ENCODE measurements around the gene SIGLEC15.

SIGLEC15 gene

DNA sequence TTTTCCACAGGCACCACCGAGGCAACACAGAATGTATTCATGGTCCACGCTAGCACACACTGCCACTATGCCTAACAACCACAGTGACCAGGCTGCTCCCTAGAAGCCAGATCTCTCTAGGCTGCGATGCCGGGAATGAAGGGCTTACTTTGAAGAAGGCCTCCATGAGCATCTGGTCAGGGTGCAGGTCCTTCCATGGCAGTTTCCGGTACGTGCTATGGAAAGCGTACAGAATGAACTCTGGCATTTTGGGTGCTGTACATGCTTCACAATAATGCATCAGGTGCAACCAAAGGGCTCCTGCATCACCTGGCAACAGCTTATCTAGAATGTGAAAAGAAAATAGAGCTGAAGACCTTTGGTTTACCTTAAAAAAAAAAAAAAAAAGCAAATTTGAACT, 44.9 kb downstream of the SIGLEC15 start:
- DNase-seq = no peak
- H3K4me3 ChIP-seq (ENCODE audit: low read depth, low read length) = no peak overlapping the region
- no peaks in the 10 kb centered on the region for H3K27me3 ChIP-seq (ENCODE audit: insufficient read depth, low read depth, severe bottlenecking)
- no peak overlapping the region for H3K27ac ChIP-seq
- TF ChIP-seq, protein P1, sequence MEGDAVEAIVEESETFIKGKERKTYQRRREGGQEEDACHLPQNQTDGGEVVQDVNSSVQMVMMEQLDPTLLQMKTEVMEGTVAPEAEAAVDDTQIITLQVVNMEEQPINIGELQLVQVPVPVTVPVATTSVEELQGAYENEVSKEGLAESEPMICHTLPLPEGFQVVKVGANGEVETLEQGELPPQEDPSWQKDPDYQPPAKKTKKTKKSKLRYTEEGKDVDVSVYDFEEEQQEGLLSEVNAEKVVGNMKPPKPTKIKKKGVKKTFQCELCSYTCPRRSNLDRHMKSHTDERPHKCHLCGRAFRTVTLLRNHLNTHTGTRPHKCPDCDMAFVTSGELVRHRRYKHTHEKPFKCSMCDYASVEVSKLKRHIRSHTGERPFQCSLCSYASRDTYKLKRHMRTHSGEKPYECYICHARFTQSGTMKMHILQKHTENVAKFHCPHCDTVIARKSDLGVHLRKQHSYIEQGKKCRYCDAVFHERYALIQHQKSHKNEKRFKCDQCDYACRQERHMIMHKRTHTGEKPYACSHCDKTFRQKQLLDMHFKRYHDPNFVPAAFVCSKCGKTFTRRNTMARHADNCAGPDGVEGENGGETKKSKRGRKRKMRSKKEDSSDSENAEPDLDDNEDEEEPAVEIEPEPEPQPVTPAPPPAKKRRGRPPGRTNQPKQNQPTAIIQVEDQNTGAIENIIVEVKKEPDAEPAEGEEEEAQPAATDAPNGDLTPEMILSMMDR (IDR thresholded peaks at IDR 0.05; ENCODE audit: low read depth, low read length) = no peak
- H3K9me3 ChIP-seq (ENCODE audit: severe bottlenecking) = no peaks in the 10 kb centered on the region
- H3K36me3 ChIP-seq = peaks cover 64% of the 10 kb centered on the region

DNA sequence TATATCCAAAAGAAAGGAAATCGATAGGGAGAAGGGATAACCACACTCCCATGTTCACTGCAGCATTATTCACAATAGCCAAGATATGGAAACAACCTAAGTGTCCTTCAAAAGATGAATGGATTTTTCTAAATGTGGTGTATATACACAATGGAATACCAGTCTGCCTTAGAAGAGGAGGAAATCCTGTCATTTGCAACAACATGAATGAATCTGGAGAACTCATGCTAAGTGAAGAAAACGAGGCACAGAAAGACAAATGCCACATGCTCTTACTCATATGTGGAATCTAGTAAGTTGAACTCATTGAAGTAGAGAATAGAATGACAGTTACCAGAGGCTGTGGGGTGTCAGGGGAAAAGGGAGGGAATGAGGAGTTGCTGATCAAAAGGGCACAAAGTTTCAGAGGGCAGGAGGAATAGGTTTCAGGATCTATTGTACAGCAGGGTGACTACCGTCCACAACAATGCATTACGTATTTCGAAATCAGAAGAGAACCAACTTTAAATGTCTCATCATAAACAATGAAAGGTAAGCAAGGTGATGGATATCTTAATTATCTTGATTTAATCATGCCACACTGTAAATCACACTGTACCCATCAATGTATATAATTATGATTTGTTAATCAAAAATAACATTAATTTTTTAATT, 46.1 kb downstream of the SIGLEC15 start:
- no peak for DNase-seq
- H3K36me3 ChIP-seq = peaks cover 62% of the 10 kb centered on the region
- H3K27me3 ChIP-seq (ENCODE audit: insufficient read depth, low read depth, severe bottlenecking) = no peaks in the 10 kb centered on the region
- no peaks in the 10 kb centered on the region for H3K9me3 ChIP-seq (ENCODE audit: severe bottlenecking)
- TF ChIP-seq, protein P1 (IDR thresholded peaks at IDR 0.05; ENCODE audit: low read depth, low read length) = no peak
- H3K4me3 ChIP-seq (ENCODE audit: low read depth, low read length) = no peak overlapping the region
- no peak overlapping the region for H3K27ac ChIP-seq

DNA sequence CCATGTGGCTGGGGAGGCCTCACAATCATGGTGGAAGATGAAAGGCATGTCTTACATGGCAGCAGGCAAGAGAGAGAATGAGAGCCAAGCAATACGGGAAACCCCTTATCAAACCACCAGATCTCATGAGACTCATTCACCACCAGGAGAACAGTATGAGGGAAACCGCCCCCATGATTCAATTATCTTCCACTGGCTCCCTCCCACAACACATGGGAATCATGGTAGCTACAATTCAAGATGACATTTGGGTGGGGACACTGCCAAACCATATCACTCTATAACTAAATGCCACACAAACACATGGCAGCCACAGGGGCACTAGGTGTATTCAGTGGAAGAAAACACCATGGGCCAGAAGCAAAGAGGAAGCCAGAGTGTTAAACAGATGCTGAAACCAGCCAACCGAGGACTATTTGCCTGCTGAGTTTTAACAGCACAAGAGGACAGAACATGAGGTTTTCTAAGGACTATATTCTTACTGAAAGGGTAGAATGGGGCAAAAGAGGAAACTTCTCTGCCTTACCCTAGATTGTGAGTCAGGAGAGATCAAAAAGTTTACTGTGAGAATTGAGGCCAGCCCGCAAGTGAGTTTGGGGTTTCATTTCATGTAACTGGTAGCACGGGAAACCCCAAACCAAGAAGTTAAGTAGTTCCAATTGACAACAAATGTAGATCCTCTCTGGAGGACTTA, 49.2 kb downstream of the SIGLEC15 start:
- Histone ChIP-seq H3K9me3 (ENCODE audit: severe bottlenecking) (no peaks in the 10 kb centered on the region), H3K27ac (no peak overlapping the region), H3K4me3 (ENCODE audit: low read depth, low read length) (no peak overlapping the region), H3K36me3 (peaks cover 65% of the 10 kb centered on the region), H3K27me3 (ENCODE audit: insufficient read depth, low read depth, severe bottlenecking) (no peaks in the 10 kb centered on the region)
- TF ChIP-seq, protein P1 (IDR thresholded peaks at IDR 0.05; ENCODE audit: low read depth, low read length) = no peak
- DNase-seq = no peak

DNA sequence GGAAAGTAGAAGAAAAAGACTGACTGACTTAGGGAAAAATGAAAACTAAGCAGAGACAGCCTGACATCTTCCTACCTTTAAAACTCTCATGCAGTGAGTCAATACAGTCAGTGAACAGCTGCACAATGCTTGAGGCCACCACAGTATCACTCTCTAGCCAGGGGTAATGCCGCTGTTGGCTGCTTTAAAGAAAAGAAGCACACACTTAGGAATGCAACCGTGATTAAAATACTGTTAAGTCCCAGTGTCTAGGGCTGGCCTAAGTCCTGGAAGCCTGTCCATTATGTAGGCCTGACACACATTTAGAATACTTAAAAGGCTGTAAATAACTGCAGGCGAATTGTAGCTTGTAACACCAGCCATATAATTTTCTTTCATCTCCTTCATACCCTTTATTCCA, 50.7 kb downstream of the SIGLEC15 start:
- no peaks in the 10 kb centered on the region for H3K27me3 ChIP-seq (ENCODE audit: insufficient read depth, low read depth, severe bottlenecking)
- TF ChIP-seq, protein P1 (IDR thresholded peaks at IDR 0.05; ENCODE audit: low read depth, low read length) = no peak
- H3K27ac ChIP-seq = no peak overlapping the region
- H3K4me3 ChIP-seq (ENCODE audit: low read depth, low read length) = no peak overlapping the region
- peaks cover 57% of the 10 kb centered on the region for H3K36me3 ChIP-seq
- H3K9me3 ChIP-seq (ENCODE audit: severe bottlenecking) = no peaks in the 10 kb centered on the region
- DNase-seq = no peak

DNA sequence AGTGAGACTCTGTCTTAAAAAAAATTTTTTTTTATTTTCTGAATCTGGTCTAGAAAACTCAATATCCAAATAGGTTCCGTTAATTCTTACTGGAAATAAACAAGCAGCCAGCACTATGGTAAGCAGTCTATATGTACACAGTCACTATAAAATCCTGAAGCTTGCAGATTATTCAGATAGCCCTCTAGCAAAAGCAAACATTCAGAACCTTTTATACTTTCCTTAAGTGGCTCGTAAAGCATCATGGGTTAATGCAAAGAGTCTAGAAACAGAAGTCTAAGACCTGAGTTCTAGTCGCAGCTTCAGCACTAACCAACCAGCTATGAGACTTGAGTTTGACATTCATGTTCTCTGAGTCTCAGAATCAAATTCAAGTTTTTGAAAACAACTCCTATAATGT, 51.9 kb downstream of the SIGLEC15 start:
- H3K36me3 ChIP-seq = peaks cover 57% of the 10 kb centered on the region
- TF ChIP-seq, protein P1 (IDR thresholded peaks at IDR 0.05; ENCODE audit: low read depth, low read length) = no peak
- H3K4me3 ChIP-seq (ENCODE audit: low read depth, low read length) = no peak overlapping the region
- DNase-seq = no peak
- no peak overlapping the region for H3K27ac ChIP-seq
- no peaks in the 10 kb centered on the region for H3K9me3 ChIP-seq (ENCODE audit: severe bottlenecking)
- H3K27me3 ChIP-seq (ENCODE audit: insufficient read depth, low read depth, severe bottlenecking) = no peaks in the 10 kb centered on the region
